Stimulated activated CD8-positive, alpha-beta memory T cell treated with anti-CD3 and anti-CD28 coated beads, Interleukin-15, amount 100 ng/mL, for 1 hour (primary cell): ENCODE data around the gene MAST4.

Source experiments
- DNase-seq: peaks from one replicate; pipeline ENCODE4 v3.0.0-alpha.2; 2020; ENCODE audit warnings: low read depth

Gene MAST4

DNA sequence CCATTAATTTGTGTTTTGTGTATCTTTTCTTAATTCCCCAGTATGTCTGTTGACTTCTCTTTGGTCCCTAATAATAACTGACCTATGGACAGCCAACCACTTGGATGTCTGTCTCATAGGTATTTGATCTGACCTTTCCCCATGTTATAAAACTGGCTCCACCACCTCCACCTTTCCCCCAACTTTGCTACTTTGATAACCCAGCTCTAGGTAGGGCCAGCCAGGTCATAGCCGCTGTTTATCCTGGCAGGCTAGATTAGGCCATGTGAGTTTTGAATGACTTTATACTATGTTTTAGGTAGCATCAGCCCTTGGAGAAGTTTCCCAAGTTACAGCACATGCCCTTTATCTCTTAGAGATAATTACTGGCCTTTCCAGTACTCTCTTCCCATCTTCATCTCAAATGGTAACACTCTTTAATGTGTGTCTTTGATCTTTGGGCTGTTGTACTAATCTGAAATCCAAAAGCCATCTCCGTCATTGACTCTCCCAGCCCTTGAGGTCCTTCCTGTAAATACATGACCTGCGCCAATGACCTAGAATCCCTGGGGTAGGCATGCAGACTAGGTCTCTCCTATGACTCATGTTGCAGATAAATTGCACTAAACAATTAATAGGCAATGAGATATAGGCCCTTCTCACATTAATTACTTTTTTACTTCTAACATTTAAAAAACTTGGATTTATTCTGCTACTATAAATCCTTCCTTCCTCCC is 447.8 kb downstream of the MAST4 start:
- no peak for DNase-seq

DNA sequence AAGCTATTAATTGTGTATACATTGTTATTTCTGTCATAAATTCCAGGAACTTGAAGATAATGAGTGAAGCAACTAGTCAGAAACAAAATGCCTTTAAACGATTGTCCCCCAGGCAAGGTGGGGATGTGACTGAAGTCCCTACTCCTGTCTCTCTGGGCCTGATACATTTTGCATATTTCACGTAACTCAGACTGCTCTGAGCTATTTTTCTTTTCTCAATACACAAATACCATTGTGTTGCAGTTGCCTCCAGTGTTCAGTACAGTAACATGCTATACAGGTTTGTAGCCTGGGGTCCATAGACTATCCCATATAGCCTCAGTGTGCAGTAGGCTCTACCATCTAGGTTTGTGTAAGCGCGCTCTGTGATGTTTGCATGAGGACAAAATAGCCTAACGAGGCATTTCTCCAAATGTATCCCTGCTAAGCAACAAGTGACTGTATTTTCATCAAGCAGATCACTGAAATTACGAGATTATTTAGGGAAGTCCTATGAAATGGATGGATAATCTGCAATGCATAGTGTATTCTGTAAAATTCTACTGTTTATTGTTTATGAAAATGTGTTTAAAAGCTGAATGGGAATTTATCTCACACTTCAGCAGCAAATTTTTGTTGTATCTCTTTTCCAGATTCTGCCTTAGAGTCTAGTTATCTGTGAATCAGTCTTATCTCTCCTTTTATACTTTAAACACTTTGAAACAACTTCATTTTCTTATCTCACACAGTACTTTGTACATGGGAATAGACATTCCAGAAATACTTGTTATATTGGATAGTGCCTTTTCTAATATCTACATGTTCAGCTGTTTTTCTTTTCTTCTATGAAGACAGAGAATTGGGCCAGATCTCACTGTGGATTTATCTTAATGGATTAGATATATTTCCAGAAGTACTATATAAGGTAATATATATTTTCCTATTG is 449.9 kb downstream of the MAST4 start:
- DNase-seq = no peak

DNA sequence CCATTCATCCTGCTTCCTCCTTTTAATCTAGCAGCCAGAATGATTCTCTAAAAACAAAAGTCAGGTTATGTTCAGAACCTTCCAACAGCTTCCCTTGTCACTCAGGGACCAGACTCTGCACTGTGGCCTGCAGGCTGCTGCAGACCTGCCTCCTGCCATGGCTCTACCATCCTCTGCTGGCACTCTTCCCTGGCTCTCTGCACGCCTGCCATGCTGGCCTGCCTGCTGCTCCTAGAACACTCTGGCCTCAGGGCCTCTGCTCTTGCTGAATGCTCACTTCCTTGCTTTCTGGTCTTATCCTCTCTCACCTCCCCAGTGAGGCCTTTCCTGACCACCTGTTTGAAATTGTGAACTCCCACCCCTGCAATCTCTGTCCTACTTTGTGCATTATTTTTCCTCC is 451.0 kb downstream of the MAST4 start:
- DNase-seq = no peak

DNA sequence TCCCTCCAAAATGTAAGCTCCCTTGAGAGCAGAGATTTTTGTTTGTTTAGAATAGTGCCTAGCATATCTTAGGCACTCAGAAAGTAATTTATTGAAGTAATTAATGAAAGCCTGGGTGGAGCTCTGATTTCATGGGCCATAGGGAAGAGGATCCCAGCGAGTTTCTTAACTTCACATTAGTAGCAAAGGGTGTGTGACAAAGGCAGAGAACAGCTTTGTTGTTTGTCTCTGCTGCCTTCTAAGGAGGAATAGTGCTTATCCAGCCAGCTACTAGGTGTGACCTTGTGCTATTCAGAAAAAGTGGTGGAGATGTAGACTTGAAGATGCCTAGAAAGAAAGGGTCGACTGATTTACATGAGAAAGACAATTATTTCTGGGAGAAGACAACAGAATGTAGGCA is 451.4 kb downstream of the MAST4 start:
- no peak for DNase-seq

DNA sequence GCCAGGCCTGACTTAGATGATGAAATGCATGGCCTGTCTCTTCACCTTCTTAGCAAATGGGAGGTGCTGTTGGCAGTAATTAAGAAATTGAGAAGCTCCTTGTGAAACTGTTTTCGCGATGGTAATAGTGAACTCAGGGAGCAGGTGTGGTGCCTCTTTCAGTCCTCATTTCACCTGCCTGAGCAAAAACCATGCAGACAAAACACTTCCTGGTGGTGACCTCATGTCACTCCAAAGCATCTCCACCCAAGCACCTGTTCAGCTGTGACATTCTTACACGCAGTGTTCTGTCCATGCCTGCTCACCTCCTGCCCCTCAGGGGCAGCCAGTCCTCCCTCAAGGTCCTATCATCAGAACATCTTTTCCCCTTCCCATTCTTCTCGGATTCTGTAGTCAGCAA is 453.9 kb downstream of the MAST4 start:
- DNase-seq = no peak

DNA sequence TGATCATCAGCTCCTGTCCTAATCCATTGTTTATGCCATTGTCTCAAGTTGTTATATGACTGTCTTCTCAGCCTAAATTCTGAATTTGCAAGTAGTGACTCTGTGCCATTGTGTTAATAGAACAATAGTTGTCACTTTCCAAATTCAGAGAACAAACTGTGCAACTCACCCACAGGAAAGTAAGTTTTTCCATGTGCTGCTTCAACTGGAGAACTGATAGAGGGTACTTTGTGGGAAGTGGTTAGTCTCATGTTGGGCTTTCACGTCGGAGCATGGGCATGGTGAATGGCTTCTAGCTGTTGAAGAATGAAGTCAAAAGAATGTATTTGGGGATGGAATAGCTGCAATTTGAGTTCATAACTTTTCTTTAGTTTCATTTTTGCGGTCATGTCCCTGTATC is 454.4 kb downstream of the MAST4 start:
- no peak for DNase-seq

DNA sequence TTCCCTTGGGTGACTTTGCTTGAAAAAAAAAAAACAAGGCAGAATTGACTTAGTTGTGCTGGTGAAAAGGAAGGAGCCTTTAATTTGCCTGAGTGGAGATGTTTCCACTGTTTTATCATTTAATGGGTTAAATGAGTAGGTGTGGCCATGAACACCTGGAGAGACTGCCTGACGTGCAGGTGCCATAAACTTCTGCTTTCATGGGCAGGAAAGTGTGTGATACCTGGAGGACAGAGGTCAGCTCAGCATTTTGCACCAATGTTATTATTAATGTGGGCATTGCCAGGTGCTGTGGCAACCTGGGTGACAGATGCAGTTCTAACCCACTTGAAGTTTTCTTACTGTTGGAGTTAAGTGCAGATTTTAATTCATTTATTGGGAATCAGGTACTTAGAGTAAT is 455.0 kb downstream of the MAST4 start:
- no peak for DNase-seq

DNA sequence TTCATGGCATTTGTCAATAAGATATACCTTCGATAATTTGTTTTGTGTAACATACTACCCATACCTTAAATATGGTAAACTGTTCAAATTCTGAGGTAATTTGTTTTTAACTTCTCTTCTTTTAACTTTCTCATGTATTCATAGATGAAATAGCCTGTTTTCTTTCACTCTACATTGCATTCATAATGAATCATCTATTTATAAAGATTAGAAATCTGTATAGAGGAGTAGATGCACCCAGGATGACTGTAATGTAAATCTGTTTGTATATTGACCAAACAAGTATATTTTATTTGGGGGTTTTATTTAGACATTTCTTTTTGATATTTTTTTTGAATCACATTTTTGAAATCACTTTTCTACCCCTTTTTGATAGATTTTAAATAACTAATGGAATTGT is 455.8 kb downstream of the MAST4 start:
- DNase-seq = no peak

DNA sequence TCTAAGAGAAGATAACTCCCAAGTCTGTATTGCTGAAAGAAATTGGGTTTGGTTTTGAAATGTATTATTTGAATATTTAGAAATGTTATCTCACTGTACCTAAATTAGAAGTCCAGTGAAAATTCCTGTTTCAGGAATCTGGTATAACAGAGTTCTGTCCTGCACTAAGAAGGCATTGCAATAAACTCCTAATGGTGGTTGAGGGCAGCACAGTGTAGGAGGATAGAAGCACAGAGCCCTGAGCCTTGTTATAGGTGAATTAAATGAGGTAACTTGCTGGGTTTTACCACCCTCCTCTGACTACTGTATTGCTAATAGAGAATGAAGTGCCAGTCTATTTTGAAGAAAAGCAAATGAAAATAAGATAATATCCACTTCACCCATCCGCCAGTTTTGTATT is 457.0 kb downstream of the MAST4 start:
- no peak for DNase-seq

DNA sequence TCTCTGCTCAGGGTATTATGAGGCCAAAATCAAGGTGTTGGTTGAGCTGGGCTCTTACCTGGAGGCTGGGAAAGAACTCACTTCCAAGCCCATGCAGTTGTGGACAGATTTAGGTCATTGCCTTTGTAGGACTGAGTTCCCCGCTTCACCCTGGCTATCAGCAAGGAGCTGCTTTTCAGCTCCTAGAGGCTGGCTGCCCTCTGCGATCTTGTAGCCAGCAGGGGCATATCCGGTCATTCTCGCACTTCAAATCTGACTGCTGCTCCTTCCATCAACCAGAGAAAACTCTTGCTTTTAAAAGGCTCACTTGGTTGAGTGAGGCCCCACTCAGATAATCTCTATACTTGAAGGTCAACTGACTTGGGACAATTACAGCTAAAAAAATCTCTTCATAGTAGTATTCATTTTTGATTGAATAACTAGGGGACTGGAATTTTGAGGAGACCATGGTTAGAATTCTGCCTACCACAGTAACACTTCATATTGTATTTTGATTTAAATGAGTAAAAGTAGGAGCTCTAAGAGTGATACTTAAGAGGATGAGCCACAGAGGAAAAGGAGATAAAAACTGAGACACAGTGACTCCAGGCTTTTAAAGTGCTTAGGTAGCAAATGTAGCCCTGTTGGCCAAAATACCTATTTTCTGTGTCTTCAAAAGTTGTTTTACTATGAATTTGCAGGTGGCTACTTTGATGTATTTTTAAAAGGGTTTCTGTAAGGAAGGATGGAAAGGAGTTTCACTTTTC is 463.0 kb downstream of the MAST4 start:
- DNase-seq = no peak

DNA sequence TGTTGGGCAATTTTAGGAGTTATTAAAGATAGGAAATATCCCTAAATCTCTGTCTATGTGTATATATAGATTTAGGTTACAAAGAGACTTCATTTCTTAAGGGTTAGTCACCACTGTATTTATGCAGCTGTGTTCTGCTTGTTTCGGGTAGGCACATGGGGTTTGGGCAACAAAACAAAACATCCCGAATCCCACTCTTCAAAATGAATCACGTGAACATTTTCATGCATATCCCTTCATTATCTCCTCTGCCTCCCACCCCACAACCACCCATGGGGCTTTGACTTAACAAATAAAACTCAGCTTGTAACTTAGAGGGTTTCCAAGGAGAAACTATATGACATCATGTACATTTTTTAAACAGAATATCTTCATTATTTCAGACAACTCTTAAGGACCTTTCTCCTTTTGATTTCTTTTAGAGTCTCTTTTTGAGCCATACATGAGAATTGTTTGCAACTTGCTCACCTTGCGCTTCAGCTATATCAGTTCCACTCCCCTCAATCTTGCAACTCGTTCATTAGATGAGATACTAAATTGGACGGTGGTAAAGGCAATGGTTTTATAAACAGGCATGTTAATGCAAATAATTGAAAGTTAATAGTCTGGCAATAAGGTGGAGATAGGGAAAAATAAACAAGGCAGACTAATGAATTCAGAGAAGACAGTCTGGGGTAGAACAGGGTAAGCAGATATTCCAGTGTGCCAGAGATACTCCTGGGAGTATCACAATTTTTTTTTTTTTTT is 463.7 kb downstream of the MAST4 start:
- no peak for DNase-seq

DNA sequence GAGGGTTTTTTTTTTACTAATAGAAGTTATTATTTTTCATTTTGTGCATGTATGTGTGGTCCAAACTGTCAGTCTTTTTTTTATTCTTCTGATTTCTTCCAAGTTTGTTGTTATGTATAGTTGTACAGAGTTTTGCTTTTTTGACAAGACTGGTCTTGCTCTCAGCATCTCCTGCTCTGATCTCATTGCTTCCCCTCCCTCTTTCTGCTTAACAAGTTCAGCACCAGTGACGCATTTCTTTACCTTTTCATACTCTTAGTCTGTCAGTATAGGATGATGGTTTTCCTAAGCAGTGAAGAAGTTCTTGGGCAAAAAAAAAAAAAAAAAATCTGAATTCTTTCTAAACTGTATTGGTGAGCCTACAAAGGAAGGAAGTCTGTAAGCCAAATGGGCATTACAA is 465.3 kb downstream of the MAST4 start:
- no peak for DNase-seq

DNA sequence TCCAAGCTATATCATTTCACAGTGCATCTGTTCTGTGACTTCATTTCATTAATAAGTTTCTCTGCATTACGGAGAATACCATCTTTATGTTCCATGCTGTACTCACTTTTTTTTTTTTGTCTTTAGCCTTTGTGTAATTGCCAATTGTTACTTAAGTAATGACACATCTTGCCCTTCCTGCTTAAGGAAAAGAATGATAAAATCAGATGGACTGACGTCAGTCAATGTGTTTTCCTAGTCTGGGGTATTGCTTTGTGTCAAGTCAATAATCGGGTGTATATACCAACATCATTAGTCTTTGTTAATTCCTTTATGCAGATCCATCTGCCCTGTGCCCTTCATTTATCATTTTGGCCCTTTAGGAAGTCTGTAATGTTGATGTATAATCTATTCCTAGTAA is 466.9 kb downstream of the MAST4 start:
- DNase-seq = no peak

DNA sequence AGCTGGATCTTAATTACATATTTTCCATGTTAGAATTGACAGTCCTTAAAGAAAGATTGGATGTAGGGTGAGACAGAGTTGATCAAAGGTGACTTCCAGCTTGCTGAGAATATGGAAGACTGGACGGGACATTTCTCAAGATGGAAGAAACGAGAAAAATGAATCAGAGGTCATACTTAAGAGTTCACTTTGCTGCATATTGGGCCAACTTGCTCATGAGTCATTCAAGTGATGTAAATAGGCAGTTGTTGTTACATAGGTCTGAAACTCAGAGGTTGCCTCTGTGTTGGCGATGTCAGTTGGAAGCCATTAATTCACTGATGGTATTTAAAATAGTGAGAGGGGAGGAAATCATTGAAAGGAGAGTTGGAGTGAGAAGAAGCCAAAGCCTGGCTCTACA is 467.6 kb downstream of the MAST4 start:
- no peak for DNase-seq

DNA sequence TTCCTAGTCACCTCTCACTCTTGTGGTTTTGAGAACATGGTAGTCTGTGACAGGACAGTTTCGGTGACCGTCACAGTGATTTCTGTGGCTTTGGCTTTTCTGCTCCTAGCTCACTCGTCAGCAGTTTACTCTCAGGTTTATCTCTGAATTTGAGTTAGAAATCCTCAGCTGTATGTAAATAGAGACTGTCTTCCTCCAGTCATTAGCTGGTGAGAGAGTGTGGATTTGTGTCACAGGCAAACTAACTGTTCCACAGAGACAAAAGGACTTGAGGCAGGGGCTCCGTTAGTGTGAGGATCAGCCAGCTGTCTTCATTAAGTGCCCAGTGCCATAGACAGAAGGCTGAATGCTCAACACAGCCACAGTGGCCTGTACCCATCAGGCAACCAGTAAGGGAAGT is 469.0 kb downstream of the MAST4 start:
- no peak for DNase-seq

DNA sequence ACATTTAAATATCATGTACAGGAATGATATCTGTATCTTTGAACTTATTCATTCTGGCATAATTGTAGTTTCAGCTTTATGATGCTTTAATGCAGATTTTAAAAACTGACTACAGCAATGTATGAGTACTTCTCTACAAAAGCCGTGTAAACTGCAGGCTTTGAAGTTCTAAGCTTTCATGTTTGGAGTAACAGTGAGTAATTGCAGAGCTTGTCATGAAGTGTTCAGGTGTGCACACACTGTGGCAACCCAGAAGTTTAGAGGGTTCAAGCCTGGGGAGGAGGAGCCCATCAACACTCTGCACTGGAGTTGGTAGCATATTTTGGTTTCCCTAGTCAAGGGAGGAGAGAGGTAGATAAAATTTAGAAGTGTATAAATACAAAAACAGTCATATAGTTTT is 469.5 kb downstream of the MAST4 start:
- DNase-seq = no peak

DNA sequence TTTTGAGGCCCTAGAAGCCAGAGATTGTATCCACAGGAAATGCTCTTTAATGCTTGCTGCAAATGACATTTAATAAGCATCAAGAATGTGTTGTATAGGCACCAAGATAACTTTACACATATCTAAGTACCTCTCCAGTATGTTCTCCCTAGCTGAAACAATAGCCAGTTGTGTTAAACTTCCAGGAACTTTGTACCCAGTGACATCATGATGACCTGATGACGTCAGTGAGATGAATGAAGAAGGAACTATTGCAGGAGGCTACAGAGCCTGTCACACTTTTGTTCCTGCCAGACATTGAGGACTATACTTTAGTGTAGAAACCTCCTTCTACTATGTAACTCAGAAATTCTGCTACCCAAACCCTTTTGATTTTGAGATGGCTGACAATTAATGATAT is 470.6 kb downstream of the MAST4 start:
- DNase-seq = no peak

DNA sequence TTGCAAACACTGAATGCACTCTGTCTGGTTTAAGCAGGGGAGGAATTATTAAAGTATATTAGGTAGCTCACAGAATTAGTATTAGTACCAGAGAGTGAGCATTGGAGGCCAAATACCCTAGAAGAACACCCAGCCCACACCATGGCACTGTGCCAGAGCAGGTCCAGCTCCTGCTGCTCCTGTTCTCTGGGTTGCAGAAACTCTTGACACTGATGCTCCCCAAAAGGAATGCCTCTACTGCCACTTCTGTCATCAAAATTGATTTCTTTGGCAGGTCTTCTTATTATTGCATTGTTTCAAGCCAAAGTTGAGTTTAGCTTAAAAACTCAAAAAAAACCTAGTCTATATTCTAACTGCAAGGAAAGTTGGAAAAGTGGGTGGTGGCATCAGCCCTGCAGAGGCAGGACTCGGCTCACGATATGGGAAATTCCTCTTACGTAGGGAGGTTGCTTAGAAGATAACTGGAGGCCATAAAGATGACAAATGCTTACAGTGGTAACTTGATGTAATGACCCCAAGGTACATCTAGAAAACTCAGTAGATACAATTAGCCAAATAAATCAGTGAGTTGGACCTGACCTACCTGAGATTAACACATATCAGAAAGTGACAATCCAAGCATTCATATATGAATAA is 477.0 kb downstream of the MAST4 start:
- DNase-seq = no peak

DNA sequence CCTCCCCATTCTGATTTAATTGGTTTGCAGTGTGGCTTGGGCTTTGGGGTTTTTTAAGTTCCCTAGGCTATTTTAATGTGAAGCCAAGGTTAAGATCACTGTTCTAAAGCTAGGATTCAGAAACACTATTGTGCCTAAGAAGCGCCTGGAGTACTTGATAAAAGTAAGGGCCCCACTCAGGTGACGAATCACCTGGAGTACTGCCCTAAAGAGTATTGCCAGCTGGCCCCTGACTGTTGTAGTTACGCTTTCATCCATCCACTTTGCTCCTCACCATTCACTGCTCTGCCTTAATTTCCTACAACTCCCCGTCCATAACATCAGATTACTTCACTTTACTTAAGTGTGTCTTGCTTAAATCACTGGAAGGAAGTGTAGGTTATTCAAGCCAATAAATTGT is 481.1 kb downstream of the MAST4 start:
- no peak for DNase-seq

DNA sequence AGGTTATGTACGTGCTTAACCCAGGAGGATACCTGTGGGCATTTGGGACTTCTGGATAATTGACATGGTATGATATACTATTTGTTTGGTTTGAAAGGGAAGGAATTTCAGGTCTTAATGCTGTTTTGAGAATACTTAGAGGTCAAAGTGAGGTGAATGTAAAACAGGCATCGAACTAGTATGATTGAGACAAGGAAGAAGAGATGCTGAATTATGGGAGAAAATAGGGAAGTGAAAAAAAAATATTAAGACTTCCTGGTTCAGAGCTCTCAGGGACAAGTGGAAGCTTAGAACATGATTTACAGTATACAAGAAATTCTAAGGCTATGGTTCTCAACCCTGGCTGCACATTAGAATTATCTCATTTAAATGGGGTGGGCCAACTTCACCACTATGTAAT is 485.1 kb downstream of the MAST4 start:
- DNase-seq = no peak

DNA sequence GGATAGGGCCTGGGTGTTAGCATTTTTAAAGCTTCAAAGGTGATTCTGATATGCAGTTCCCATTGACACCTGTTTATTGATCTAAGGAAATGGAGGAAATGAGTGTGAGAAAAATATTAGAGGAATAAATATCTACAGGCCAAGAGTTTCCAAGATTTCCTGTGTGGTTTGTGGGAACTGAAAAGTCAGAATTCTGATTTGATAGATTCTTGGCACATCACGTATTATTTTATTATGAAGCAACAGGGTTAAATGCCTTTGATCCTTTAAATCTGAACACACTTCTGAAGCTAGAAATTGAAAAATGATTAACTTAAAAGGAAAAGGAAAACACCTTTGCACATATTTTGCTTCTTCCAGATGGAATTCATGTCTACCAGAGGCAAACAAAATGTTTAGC is 486.7 kb downstream of the MAST4 start:
- no peak for DNase-seq

DNA sequence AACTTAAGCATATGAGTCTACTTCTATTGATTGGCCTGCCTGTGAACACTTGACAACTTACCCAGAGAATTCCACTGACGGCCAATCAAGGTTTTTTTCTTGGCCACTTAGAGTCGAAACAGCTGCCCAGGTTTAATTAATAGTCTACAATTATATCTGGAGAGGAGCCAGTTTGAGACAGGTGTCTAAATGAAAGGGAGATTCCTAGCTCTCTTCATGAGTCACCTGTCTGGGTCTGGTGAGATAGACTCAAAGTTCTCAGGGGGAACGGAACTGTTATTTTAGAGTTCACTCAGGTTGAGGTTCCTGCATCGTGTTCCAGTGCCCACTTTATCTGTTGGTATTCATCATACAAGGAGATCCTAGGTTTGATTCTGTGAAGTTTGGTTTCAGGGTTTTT is 489.4 kb downstream of the MAST4 start:
- no peak for DNase-seq
